GM08714 (cell line): ENCODE results near the gene MAP3K6.
"Not testable (repeated sequence)": the region's sequence is repeated elsewhere in the genome, so short reads cannot be mapped to it uniquely, and the experiment has no call there.

ENCODE experiments used
- H3K4me3 ChIP-seq: fragments of 200-500 bp; sonication (Bioruptor generic); 2 replicates; pipeline ENCODE4 v1.5.1; 2014; ENCODE audit warnings: mild to moderate bottlenecking, low read length, inconsistent platforms
- ZNF274 ChIP-seq: IDR thresholded peaks from 2 replicates; pipeline ENCODE4 v1.6.1; 2012; ENCODE audit warnings: mild to moderate bottlenecking, low read depth, low read length

Gene MAP3K6

GRCh38 chr1:27366411-27367159 is at the start of gene MAP3K6:
Gene MAP3K6, minus strand, starts transcription at chr1:27366961. Its CDS starts 364 bp downstream, at chr1:27366597.
- peak within 1 kb of the TSS; percentile 57; the same call in 1 of the 2 replicates for H3K4me3 ChIP-seq
- TF ChIP-seq ZNF274, result no peak

- H3K4me3 ChIP-seq, result no peak overlapping the region
- no peak for TF ChIP-seq ZNF274
Observed at GRCh38 chr1:27414091-27414490, 47.3 kb upstream of the MAP3K6 start.

- no peak overlapping the region for H3K4me3 ChIP-seq
- no peak for TF ChIP-seq ZNF274
Observed at GRCh38 chr1:27413004-27413403, 46.2 kb upstream of the MAP3K6 start.

GRCh38 chr1:27412502-27412901 is 45.7 kb upstream of the MAP3K6 start:
- H3K4me3 ChIP-seq, result no peak overlapping the region
- no peak for TF ChIP-seq ZNF274

DNA sequence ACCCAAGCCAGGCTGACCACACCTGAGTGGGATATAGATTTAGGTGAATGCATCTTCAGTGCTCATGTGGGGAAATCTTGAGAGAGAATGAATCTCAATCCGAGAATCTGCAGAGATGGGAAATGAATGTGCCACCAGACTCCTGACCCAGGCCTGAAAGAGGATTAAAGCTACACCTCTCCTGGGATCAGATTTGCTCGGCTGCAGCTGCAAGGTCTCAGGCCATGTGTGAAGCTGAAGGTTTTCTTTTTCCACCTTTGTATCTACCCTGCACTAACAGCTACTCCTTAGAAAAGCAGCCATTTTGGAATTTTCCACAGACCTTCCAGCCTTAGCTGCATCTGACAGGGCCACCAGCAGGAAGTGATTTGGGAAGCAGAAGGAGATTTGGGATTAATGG is 43.9 kb upstream of the MAP3K6 start:
- H3K4me3 ChIP-seq, result no peak overlapping the region
- TF ChIP-seq ZNF274, result no peak

DNA sequence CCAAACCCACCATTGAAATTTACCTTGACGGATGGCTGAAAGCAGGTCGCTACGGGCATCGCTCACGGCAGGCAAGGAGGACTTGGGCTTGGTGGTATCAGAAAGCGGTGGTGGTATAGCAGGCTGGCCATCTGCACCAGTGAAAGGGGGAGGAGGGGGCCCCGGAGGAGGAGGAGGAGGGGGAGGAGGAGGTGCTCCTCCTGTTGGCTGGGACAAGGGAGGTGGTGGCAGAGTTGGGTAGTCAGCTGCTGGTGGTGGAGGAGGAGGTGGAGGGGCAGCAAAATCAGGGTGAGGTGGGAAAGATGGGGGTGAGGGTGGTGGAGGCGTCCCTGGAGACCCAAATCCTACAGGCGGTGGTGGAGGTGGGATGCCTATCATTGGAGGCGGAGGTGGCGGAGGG is 42.9 kb upstream of the MAP3K6 start:
- no peak for TF ChIP-seq ZNF274
- no peak overlapping the region for H3K4me3 ChIP-seq

- H3K4me3 ChIP-seq, result no peak overlapping the region
- no peak for TF ChIP-seq ZNF274
Observed at GRCh38 chr1:27408151-27408550, 41.4 kb upstream of the MAP3K6 start.

GRCh38 chr1:27406791-27407190 is 40.0 kb upstream of the MAP3K6 start:
- not testable (repeated sequence) for H3K4me3 ChIP-seq

DNA sequence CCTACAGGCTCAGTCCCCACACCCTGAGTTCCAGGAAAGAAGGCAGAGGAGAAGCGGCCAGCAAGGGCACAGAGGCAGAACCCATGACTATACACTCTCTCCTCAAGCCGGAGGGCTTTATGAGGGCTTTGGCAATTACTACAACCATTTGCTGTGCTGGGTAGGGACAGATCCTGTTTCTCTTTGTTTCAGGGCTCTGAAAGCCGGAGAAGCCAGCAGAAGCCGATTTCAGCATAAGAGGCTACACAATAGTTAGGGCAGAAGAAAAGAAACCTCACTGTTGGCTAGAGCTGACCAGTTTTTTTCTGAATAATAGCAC is 39.6 kb upstream of the MAP3K6 start:
- no peak for TF ChIP-seq ZNF274

GRCh38 chr1:27405598-27406361 is 39.0 kb upstream of the MAP3K6 start:
- not testable (repeated sequence) for H3K4me3 ChIP-seq

More for the DNA sequence above, 39.6 kb upstream of the MAP3K6 start:
- no peak overlapping the region for H3K4me3 ChIP-seq

- no peak for TF ChIP-seq ZNF274
- no peak overlapping the region for H3K4me3 ChIP-seq
Observed at GRCh38 chr1:27405074-27405473, 38.3 kb upstream of the MAP3K6 start.

- H3K4me3 ChIP-seq, result no peak overlapping the region; the same call in 1 of the 2 replicates
- no peak for TF ChIP-seq ZNF274
Observed at GRCh38 chr1:27403931-27404330, 37.2 kb upstream of the MAP3K6 start.

DNA sequence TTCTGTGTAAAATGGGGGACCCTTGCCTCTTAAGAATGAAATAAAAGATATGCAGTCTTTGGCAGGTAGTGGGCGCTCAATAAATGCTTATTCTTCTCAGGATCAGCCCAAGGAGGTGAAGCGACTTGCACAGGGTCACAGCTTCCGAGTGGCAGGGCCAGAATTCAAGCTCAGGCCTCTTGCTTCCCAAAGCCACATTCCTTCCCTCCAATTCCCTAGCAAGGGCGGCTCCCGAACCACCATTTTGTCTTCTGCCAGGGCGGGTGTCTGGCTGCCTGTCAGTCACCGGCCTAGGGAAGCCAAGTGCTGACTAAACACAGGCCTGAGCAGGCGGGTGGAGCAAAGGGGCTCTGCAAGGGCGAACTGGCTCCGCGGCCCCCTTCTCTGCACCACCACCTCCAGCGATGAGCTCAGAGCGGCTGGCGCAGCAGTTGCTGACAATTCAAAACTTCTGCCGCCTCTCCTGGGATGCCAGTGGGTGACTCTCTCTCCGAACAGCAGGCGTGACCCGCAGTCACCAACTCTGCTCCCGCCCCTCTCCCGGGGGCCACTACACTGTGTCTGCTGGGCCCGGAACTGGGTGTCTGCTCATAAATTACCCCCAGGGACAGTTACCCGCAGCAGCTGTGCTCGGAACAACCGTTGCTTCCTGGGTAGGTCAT is 36.4 kb upstream of the MAP3K6 start:
- H3K4me3 ChIP-seq, result no peak overlapping the region; the same call in 1 of the 2 replicates
- TF ChIP-seq ZNF274, result no peak

DNA sequence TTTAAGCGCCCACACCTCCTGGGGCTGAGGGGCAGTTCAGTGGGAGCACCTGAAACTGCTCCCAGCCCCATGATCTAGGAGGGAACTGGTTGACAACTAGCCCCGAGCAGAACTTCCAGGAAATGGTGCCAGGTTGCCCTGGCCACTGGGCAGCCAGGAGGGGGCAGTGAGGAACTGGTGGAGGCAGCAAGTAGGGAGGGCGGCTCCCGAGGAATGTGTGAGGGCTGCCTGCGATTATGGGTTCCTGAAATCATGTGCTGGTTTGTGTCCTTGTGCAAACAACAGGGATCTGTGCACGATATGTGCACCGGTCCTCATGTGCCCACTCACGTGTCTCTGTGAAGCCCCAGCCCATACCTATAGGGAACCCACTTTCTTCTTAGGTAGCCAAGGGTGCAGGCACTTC is 35.6 kb upstream of the MAP3K6 start:
- H3K4me3 ChIP-seq, result no peak overlapping the region
- no peak for TF ChIP-seq ZNF274

DNA sequence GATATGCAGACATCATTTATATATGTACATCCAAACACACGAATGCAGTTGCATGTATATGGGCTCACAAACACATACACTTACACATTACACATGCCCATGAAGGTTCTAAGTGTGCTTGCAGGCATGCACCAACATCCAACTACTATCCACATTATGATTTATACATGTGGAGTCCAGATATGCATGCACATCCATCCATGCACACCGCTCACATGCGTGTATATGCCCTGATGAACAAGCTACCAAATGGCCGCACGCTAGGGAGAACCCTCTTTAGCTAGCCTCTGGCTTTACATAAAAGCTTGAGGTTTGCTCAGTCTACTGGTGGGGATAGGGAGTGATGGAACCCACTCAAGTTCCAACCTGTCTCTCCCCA is 34.2 kb upstream of the MAP3K6 start:
- H3K4me3 ChIP-seq, result no peak overlapping the region
- no peak for TF ChIP-seq ZNF274
